HG03060 (cell line): ENCODE data around the gene CREM.
"Not testable (repeated sequence)": the region's sequence is repeated elsewhere in the genome, so short reads cannot be mapped to it uniquely, and the experiment has no call there.

Source experiments
- ATAC-seq: cut with Tn5 transposase; IDR thresholded peaks from one replicate; pipeline ENCODE4 v1.9.1; 2021; ENCODE audit warnings: low read depth, moderate number of reproducible peaks; ENCODE audit not compliant: unreplicated experiment

Gene CREM

DNA sequence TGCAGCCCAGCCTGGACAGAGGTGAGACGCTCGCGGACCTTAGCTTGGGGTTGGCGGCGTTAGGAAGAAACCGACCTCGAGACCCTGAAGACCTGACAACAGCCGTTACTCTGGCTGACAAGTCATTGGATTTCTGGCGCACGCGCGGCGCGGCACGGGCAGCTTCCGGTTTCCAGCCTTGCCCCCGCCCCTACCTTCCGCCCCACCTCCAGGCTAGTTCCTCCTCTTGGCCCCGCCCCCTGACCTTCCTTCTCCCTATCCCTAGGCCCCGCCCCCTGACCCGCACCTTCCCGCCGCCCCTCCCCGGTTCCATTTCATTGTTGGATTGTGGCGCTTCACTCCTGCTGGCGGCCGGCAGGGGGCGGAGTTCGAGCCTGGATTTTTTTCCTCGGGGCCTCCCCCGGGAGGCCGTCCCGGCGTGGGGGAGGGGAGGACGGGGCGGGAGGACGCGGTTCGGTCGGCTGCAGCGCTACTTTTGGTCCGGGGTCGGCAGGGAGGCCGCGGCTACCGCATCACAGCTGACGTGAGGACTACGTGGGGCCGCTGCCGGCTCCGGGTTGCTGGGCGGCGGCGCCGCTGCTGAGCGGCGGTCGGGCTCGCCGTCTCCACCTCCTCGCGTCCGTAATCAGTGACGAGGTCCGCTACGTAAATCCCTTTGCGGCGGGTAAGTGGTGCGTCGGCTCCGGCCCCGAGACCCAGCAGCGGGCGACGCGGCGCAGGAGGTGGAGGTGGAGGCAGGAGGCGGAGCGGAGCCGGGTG is at the start of gene CREM:
Gene CREM, plus strand, starts transcription at position 317 of the 759 bp plus-strand sequence. CDS start 10,990 bp downstream, outside the sequence.
- ATAC-seq: peak; percentile 60

DNA sequence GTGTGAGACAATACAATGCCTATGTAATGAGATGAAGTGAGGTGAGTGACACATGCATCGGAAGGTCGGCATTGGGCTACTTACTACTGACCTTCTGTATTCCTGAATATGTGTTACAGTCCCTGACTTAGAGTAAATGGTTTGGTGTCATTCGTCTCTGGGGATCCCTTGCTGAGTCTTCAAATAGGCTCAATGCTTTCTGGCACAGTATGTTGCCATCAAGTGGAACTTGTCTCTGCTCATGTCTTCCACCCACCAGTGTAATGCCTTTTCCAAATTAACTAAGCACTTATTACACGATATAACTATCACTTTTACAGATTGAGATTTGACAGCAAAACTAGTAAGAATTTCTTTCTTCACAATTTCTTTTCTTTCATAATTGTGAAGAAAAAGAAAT is 47.4 kb upstream of the CREM start:
- ATAC-seq: no peak

DNA sequence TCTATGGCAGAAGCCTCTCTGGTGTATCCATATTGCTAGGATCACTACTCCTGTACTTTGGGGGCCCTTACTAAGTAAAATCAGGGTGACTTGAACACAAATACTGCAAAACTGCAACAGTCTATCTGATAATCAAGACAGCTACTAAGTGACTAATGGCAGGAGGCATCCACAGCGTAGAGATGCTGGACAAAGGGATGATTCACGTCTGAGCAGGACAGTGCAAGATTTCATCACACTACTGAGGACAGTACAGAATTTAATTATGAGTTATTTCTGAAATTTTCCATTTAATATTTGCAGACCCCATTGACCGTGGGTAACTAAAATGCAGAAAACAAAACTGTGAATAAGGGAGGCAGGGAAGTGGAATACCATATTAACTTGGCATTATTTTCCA is 46.9 kb upstream of the CREM start:
- no peak for ATAC-seq

DNA sequence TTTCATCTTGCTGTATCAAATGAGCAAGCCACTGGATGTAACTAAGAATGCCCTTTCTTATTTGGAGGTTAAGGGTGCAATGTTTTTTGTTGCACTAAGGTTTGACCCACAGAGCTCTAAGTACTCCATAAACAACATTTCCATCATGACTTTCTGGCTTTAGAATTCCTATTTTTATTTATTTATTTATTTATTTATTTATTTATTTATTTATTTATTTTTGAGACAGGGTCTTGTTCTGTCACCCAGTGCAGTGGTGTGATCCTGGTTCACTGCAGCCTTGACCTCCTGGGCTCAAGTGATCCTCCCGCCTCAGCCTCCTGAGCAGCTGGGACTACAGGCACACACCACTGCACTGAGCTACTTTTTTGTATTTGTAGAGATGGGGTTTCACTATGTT is 46.4 kb upstream of the CREM start:
- ATAC-seq: not testable (repeated sequence)

DNA sequence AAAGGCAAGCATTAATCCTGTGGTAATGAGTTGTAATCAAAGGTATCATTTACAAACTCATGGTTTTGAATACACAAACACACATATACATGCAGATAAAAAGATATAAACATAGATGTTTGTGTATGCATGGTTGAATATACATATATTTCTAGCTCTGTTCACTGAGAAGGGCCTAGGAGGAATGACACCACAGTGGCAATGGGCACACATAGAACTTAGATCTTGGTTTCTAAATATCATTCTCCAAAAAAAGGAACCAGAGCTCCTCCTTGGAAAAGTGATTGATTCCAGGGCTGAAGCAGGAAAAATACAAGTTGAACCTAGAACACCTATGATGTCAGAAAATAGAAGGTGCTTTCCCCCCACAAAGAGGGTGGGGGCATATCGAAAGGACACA is 43.4 kb upstream of the CREM start:
- no peak for ATAC-seq

DNA sequence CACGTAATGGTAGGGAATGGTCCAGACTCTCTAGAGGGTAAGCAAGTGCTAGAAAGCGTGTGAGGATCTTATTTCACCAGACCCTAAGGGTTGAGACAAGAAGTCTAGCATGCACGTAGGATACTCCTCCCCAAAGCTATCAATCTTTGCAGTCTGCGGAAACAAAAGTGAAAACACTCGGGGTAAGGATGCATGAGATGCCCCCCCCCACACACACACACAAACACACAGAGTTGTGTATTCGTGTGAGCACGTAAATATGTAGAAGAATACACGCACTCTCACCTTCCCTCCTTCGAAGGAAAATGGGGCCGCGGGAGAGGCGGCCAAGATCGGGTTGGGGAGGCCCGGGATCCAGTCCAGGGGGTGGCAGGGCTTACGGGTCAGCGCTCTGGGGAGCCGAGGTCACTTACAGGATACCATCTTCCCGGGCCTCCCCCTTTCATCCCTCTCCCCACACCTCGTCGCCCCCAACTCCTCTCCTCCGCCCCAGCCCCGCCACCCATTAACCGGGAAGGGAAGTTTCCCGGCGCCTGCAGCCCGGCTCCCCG is 37.0 kb upstream of the CREM start:
- ATAC-seq: peak; percentile 43

DNA sequence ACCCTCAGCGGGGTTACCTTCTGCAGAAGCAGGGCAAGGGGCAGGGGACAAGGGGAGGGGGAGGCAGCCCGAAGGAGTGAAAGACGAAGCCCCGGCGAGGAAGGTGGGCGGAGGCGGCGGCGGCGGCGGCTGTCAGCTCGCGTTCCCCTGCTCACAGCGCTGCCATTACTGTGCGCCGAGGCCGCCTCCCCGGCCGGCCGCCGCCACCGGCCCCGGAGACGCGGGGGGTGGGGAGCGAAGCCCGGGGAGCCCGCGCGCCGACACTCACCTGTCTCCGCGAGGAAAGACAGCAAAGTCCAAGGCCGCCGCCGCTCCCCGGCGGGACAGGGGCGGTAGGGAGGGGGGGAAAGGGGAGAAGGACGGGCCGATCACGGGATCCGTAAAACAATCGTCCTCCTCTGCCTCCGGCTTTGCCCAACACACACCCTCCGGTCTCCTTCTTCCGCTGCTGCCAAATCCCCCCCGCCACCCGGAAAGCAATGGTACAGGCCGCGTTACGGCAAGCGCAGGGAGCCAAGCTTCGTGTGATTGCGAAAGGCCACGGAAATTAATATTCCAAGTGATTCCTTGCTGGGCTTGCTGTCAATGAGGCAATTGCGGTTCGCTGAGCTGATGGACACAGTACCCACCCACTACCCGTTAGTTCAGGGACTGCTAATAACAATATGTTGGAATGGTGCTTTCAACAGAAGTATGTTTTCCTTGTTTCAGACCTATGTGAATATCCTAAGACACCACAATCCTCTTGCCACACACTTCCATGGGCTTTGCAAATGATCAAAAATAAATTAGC is 36.3 kb upstream of the CREM start, which contains the start of gene CUL2:
Gene CUL2, minus strand, starts transcription at position 180 of the 793 bp plus-strand sequence. CDS start 19,024 bp downstream, outside the sequence.
- ATAC-seq: peak; percentile 41

DNA sequence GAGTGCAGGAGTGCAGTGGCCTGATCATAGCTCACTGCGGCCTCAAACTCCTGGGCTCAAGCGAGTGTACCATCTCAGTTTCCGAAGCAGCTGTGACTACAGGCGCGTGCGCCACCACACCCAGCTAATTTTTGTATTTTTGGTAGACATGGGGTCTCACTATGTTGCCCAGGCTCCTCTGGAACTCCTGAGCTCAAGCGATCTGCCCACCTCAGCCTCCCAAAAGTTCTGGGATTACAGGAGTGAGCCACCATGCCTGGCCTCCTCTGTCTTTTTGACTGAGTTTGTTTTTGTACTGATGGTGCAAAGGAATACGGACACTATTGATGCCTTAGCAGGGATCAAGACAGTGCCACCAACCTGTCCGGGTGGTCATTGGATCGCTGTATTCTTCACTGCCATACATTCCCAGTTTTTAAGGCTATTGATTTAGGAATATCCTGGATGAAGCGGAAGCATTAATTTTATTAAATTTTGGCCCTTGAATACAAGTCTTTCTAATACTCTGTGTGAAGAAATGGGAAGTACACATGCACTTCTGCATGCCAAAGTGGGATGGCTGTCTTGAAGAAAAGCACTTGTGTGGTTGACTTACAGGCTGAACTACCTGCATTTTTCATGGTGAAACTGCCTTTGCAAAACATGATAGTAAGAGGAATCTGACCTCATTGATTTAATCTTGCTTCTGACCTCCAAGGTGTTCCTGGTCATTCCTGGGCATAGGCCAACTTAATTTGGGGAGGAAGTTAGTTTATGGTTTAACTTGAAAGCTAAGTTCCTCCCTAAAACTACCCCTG is 34.5 kb upstream of the CREM start:
- ATAC-seq: no peak

DNA sequence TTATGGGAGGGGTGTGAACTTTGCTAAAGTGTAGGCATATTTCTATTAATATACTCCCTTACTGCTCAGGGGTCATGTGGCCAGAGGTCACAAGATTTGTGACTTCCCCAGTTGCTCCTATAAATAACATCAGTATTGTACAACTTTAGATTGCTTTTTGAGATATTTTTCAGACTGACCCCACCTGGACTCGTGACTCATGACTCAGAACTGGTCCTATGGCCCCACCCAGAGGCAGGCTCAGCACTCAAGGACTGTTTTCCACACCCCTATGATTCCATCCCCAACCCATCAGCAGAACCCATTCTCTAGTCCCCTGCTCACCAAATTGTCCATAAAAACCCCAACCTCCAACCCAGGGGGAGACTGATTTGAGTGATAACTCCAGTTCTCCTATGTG is 33.8 kb upstream of the CREM start:
- ATAC-seq: no peak

DNA sequence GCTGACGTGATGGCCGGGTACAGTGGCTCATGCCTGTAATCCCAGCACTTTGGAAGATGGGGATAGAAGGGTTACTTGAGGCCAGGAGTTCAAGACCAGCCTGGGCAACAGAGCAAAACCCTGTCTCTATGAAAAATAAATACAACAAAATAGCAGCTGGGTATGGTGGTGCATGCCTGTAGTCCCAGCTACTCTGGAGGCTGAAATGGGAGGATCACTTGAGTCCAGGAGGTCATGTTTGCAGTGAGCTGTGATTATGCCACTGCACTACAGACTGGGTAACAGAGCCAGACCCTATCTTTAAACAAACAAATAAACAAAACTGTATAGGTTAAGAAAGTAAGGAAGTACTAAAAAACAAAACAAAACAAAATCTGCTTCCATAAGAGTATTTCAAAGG is 30.3 kb upstream of the CREM start:
- no peak for ATAC-seq

DNA sequence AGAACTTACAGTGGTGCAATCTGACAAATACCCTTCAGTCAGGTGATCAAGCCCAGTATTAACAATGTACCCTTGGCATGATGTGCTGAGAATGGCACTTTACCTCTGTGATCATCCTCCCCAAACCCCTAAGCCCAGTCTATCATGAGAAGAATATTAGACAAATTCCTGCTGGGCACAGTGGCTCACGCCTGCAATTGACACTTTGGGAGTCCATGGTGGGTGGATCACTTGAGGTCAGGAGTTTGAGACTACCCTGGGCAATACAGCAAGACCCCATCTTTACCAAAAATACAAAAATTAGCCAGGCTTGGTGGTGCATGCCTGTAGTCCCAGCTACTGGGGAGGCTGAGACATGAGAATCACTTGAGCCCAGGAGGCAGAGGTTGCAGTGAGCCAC is 29.1 kb upstream of the CREM start:
- ATAC-seq: no peak

DNA sequence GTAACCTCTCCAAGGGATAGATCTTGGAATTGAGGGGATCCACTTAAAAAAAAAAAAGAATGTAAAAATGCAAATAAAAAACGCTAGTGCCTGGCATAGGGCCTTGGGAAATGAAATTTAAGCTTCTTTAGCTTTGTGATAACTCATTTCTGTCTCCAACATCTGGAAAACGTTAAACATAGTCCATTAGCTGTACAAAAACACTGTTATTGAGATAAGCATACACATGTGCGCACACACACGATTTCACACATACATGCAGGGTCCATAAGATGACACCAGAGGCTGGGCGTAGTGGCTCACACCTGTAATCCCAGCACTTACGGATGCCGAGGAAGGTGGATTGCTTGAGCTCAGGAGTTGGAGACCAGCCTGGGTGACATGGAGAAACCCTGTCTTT is 22.8 kb upstream of the CREM start:
- no peak for ATAC-seq

DNA sequence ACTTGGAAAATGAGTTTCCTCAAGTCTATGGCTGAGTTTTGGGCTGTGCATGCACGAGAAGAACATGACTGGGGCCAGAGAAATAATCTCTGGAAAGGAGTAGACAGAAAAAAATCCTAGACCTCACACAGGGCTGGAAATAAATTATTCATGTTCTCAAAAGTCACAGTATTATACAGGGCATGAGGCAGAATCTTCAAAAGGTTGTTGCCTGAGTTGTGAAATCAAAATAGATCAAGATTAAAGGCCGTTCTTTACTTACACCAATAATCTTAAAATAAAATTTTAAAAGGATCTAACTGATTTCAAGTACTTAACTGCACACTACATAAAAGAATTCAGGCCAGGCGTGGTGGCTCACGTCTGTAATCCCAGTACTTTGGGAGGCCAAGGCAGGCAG is 14.1 kb upstream of the CREM start:
- ATAC-seq: no peak

DNA sequence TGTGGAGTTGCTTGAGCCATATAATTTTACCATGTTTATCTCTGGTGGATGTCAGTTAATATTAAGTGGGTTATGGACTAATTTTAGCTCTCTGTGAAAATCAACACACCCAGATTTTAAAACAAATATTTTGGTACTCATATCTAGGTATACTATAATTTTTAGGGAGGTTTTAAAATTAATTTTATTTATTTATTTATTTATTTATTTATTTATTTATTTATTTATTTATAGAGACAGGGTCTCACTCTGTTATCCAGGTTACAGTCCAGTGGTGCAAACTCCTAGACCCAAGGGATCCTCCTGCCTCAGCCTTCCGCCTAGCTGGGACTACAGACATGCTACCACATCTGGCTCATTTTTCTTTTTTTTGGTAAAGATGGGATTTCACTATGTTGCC is 7.3 kb upstream of the CREM start:
- ATAC-seq: no peak

DNA sequence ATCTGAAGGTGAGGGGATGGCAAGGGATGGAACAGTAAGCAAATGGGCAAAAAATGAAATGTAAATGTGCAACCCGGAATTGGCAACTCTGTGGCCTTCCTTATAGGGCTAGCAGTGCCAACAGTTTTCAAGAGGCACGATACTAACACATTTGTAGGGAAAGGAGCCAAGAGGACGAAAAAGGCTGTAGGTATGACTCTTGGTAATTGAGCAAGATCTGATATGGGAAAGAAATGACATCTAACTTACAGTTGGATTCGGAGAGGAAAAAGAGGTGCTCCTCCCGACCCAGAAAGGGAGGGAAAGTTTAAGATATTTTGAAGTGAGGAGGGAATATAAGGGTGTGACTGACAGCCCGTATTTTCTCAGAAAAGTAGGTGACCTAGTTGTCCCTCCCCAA is 2.1 kb upstream of the CREM start:
- no peak for ATAC-seq

DNA sequence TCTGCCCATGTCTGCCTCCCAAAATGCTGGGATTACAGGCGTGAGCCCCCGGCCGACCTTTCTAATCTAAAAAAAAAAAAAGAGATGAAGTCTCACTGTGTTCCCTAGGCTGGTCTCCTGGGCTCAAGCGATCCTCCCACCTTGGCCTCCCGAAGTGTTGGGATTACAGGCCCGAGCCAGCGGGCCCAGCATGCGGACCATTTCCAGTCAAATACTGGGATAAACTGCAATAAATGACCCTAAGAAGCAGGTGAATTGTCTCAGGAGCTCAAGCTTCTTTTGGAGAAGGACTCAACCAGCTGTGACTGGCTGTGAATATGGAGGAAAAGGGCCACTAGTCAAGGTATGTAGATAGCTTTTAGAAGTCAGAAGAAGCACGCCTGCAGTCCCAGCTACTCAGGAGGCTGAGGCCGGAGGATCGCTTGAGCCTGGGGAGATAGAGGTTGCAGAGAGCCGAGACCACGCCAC is 550 bp upstream of the CREM start:
- no peak for ATAC-seq

DNA sequence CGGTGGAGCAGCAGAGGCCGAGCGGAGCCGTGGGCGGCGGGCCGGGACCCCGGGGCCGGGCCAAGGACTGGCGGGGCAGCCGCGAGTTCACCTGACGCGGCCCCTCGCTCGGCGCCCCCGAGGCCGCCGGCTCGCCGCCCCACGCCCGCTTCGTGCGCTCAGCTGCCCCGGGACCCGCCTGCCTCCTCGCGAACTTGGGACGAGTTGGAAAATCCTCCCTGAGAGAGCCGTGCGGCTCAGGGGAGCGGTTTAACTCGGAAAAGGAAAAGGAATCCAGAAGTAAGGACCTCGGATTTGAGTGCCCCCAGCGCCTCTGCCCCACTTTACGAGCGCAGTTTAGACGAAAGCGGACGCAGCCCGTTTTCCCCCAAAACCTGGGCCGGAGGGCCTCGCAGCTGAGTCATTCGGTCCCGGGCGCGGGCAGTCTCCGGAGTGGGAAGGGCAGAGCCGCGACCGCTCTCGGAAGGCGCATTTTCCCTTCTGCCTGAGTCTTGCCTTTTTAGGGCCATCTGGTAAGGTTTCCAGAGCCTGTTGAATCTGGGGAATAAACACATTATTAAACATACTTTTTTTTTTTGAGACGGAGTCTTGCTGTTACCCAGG is 744 bp downstream of the CREM start:
- no peak for ATAC-seq

DNA sequence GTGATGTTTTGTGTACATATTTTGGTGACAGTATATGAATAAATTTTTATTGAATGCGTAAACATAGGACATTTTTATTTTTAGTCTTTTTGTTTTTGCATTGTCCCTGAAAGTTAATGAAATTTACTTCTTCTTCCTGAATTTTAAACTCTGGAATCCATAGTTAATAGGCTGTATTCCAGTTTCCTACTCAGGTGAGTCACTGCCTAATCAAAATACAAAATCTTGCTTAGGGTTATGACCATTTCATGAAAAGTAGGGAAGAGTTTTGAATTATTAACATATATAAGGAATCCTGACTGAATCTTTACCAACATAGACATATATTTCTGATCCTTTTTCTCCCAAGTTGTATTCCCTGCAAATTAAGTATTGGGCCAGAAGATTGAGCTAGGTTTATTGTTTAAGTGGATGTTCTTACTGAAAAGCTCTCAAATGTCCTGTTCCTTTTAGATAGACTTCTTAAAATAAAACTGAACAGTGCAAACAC is 2.6 kb downstream of the CREM start:
- no peak for ATAC-seq

DNA sequence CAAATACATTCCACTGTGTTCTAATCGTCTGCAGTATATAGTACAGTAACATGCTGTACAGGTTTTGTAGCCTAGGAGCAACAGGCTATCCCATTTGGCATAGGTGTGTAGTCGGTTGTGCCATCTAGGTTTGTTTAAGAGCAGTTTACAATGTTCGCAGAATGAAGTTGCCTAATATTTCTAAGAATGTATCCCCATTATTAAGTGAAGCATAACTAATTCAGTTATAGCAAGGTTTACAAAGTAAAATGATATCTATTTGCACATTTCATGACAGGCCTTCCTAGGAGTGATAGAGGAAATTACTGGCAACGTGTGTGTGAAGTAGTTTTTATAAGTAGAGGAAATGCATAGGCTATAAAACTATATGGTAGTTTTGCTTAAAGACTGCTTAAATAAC is 4.0 kb downstream of the CREM start:
- ATAC-seq: no peak

DNA sequence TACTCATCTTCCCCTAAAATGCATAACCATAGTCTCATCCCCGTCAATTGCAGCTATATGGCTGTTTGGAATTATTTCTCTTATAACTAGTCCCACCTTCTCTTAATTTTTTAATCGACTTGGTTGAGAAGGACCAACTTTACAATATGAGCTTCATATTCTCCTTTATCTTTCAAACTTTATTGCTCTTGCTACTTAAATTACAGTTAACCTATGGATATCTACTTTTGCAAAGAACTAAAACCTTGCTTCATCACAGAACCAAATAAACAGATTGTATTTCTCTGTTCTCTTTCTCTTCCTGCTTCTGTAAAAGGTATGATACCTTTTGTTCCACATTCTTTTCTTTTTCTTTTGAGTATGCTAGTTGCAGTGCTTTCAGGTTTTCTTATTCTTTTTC is 6.1 kb downstream of the CREM start:
- no peak for ATAC-seq
